NCI-H526 treated with DMSO at 0.1 percent for 48 hours (cell line): ENCODE measurements around the gene TSPEAR.

Experiments used
- DNase-seq: peaks from one replicate; lab custom pipeline; 2025; lab: John Stamatoyannopoulos, UW

TSPEAR gene

GRCh38 chr21:44515359-44516165 lies 195.8 kb downstream of the TSPEAR start:
- no peak for DNase-seq

GRCh38 chr21:44514746-44515358 lies 196.5 kb downstream of the TSPEAR start:
- DNase-seq, result no peak

GRCh38 chr21:44514218-44514520 lies 197.2 kb downstream of the TSPEAR start:
- DNase-seq, result no peak

- DNase-seq, result no peak
These were observed 197.8 kb downstream of the TSPEAR start for GRCh38 chr21:44513389-44514217.

- no peak for DNase-seq
These were observed 198.6 kb downstream of the TSPEAR start for GRCh38 chr21:44512496-44513388.

- no peak for DNase-seq
These were observed 199.5 kb downstream of the TSPEAR start for GRCh38 chr21:44511938-44512275.

- DNase-seq, result no peak
These were observed 200.0 kb downstream of the TSPEAR start for GRCh38 chr21:44511219-44511937.

GRCh38 chr21:44510508-44511218 lies 200.7 kb downstream of the TSPEAR start:
- peak; percentile 31 for DNase-seq

- DNase-seq, result no peak
These were observed 201.3 kb downstream of the TSPEAR start for GRCh38 chr21:44510109-44510507.

- DNase-seq, result peak; percentile 49
These were observed 201.8 kb downstream of the TSPEAR start for GRCh38 chr21:44509539-44509938.

- DNase-seq, result no peak
These were observed 202.5 kb downstream of the TSPEAR start for GRCh38 chr21:44508711-44509445.

GRCh38 chr21:44508426-44508710 lies 203.0 kb downstream of the TSPEAR start:
- no peak for DNase-seq

- DNase-seq, result no peak
These were observed 203.5 kb downstream of the TSPEAR start for GRCh38 chr21:44507673-44508425.

- DNase-seq, result no peak
These were observed 204.8 kb downstream of the TSPEAR start for GRCh38 chr21:44506279-44507255.

GRCh38 chr21:44505673-44506278 lies 205.6 kb downstream of the TSPEAR start:
- DNase-seq, result no peak

- no peak for DNase-seq
These were observed 207.4 kb downstream of the TSPEAR start for GRCh38 chr21:44503901-44504399.
